Measurements from ENCODE around the gene AATF.

AATF gene

DNA sequence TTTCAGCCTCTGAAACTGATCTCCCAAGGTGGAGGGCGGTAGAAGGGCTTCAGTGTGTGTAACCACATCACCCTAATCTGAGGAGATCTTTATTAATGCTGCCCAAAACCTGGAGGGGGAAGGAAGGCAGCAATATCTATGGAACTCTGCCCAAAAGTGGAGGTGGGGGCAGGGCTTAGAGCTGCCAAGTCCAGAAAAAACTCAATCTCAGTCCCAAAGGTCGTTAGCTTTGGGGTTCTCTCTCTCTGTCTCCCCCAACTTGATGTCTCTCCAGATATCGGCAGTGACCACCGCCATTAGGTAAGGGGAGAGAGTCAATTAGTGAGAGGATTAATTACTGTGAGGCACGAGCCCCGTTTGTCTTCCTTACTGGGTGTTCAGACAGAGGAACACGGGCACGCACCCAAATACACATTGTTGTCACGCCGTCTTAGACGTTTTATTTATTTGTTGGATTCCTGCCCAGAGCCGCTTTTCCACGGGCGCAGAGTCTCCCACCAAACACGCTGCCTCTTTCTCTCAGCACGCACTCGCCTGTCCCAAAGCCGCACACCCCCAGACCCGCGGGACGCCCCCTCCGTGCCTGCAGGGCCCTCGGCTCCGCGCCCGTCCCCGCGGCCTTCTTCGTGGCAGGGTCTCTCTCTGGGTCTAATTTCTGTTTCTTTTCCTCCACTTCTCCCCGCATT is 16.9 kb upstream of the AATF start:
- no peak for DNase-seq

DNA sequence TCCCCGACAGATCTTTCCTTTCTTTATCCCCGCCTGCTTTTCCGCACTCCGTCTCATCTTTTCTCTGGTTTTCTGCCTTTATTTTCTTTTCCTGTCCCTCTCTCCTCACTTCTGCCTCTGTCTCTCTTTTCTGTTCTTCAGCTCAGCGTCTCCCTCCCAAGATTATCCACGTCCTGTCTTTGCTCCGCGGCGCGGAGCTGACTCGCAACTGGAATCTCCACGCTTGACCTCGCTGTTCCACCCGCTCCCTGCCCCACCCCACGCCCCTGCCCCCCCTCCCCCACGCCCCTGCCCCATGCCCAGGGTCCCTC is 16.4 kb upstream of the AATF start:
- no peak for DNase-seq

DNA sequence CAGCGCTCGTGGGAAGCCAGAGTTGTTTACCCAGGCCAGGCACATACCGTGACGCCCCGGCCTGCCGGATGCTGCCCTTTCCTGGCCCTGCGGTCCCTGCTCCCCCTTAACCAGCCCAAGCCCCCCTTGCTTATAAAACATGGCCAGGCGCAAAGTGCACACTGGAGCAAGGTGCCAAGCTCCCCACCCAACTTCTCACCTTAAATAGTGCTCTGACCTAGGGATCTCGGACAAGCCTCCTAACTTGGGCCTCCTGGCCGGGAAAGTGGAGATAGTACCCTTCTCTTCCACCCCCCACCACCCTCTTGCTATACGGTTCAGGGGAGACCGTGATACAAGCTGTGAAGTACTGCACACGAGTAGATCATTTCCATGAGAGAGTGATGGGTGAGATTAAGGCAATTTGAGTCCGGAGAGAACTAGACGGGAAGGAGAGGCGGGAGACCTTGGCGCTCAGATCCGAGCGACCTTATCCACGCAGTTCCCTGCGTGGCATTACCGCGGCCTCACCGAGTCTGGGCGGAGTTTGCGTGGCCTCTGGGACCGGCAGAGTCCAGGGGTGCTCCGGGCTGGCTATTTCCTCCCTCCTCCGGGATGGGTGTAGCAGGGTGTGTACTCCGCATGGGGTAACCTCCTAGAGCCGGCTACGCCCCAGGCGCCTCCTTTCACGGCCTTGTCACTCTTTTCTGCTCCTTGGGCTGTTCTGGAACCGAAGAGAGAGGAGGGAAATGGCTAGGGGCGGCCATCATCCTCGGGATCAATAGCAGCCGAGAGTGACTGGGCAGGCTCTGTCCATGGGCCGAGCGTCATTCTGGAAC is 15.9 kb upstream of the AATF start:
- no peak for DNase-seq

DNA sequence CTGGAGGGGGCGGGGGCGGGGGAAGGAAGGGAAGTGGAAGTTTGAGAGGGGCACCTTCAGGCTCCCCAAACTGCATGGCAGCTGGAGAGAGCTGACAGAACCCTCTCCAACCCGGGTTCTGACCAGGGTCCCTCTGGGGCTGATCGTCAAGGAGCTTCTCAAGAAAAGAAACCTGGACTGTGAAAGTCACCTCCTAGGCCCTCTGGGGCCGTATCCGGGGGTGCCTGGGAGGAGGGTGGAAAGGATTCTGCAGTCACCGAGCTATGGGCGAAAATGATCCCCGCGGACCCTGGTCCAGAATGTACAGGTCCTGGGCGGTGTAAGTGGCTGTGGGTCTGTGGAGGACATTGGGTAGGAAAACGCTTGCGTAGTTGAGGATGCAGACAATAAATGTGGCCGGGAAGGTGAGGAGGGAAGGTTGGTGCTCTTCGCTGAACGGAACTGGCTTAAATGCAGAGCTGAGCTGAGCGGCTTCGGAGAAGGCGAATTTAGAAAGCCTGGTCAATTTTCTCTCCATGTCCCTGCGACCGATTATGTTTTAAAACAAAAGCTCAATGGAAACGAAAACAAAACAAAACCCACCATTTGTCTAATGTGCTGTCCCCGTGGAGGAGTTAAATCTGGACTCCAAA is 15.1 kb upstream of the AATF start:
- no peak for DNase-seq

DNA sequence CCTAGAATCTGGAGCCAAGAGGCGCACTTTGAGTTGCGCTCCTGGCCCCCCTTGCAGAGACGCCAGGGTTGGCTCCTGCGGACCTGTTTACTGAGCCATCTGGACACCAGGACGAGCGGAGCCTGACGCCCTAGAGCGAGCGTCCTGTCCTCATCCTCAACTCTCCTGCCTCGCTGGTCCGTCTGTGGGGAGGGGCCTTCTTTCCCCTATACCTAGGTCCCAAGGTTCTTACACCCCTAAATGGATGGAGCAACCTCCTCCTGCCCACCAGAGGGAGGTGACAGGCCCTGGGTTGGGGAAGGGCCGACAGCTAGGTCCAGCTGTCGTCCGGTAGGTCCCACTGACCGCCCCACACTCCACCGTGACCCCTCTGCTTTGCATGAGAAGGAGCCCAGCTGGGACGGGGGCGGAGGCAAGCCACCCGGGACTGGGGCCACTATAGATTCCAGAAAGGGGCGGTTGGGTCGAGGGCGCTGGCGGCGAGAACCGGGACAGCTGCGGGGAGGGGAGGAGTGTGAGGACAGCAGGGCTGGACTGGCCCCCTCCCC is 14.5 kb upstream of the AATF start:
- DNase-seq, result no peak

DNA sequence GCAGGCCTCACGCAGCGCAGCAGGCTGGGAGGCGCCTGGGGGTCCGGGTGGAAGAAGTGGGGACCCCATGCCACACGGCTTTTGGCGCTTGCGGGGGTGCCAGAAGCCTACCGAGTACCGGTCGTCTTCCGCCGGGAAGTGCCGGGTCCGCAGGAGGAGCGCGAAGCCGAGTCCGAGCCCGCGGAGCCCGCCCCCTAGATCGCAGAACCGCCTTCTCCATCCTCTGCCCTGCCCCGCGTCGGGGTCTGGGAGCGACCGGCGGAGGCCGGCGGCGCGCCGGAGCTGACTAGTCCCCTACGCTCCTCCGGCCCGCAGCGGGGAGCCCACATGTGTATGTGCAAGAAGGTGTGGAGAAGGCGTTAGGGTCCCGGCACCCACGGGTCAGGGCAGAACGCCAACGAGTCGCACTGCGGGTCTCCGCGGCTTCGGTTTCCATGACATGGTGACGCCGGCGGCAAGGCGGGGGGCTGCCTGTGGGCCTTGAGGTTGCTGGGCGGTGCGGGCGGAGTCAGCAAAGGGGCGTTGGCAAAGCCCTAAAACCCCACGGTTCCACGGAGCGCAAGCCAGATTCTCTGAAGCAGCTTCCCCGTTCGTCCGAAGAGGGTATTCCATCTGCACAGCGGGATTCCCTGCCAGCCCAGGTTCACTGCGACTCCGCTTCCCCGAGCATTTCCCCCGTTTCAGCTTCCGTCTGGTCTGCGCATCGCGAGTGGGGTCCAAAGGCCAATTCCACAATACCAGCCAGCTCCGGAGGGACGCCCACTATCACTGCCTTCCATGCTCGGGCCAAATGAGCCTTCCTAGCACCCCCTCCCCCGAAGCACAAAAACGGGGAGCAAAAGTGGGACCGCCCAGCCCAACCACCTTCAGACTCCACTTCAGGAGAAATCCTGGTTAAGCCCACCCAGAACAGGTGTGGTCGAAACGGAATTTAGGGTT is 13.8 kb upstream of the AATF start:
- no peak for DNase-seq

DNA sequence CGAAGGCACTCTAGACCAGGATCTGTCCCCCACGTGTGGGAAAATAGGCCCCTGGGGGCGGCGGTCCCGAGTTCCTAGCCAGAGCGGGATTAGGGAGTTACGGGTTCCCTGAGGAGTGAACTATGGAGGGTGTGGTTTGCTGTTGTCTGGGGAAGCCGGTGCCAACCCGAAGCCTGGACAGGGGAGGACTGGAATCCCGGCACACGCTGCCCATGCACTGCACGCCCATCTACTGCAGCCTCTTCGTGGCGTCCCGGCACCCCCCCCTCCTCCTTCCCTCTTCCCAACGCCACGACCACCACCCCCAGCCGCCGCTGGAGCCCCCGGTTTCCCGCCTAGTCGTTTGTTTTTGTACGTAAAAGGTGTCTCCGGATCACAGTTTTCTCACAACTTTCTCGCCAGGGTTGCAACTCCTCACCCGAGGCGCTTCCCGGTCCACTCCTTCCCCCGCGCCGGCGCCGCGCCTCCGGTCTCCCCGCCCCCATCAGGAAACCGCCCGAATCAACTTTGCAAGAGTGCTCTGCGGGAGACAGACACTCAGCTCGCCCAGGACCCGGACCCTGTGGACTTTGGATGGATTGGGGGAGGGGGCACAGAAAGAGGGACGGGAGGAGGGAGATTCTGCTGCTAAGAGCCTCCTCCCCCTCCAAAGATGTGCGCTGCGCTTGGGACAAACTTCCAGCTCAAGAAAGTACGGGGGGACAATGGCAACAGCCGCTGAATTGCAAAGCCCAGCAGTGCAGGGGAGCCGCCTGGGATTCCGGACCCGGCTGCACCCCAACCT is 12.9 kb upstream of the AATF start:
- DNase-seq, result no peak

DNA sequence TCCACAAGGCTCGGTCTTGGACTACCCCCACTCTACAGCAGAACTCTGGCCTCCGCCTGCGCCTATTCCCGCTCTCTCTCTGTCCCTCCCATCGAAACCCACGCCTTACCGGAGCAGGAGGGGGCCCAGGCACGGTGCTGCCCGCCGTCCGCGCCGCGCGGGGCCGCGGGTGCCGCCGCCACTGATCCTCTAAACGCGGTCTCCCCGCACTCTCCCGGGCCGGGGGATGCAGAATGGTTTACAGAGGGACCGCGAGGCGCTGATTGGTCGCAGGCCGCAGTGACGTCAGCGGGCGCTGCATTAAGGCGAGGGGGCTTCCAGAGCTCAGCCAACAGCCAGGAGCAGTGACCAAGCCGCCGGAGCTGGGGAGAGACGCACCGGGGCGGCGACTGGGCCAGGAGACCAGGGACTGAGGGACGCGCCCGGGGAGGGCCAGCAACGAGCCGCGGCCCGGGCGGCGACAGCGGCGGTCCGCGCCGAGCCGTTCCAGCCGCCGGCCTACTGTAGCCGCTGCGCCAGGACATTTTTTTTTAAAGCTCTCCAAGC is 12.2 kb upstream of the AATF start:
- no peak for DNase-seq

DNA sequence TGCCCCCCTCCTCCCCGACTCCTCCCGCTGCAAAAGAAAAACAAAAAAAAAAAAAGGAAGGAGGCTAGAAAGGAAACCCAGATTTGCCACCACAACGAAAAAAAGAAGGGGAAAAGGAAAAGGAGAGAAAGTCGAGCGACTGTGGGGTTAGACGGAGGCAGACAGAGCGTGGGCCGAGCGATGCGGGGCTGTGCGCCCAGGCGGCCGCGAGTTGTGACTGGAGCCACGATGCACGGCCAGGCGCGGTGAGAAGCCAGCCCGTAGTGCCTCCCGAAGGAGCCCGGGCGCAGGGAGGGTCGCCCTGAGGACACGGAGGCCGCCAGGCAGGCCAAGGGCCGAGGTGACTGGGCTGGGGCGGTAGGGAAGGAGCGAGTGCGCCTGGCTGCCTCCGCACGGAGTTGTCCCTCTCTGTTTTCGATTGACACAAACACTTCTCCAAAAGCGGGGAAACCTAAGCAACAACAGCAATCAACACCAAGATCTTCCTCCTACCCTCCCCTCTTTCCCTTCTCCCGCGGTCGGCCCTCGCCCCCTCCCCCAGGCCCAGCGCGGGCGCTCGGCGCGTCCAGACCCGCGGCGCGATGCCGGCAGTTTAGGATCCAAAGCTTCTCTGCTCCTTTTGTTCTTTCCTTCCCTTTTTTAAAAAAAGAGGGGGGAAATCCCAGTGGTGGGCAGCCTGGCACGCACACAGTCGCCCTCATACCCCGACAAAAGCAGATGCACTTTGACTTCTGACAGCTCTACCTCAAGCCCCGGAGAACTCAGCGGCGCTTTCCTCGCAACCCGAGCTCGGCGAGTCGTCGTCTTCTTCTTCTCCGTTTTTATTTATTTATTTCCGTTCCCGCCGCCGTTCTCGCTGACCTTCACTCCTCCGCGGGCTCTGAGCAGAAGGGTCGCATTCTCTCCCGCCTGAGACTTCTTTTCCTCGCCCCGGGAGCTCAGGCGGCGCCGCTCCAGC is 11.5 kb upstream of the AATF start, which contains the start of gene LHX1:
LHX1 (plus strand) TSS at position 475 of the 958 bp plus-strand sequence. CDS start 723 bp downstream, outside the sequence.
- no peak for DNase-seq

DNA sequence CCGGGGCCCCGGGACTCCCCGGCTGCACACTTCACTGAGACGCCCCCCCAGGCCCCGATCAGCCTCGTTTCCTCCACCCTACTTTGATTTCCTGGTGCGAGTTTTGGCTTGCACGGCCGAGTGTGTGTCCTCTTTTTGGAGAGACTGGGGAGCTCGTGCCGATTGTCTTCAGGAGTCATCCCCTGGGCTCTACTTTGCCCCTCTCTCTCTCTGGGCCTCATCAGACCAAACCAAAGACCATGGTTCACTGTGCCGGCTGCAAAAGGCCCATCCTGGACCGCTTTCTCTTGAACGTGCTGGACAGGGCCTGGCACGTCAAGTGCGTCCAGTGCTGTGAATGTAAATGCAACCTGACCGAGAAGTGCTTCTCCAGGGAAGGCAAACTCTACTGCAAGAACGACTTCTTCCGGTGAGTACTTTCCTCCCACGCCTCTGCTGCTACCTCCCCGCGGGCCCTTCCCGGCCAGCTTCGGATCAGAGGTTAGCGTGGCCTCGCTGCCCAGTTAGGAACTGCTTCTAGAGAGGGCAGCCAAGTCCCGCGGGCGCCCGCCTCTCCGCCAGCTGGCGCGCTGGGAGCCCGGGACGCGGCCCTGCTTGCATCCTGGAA is 10.7 kb upstream of the AATF start:
- DNase-seq, result no peak

DNA sequence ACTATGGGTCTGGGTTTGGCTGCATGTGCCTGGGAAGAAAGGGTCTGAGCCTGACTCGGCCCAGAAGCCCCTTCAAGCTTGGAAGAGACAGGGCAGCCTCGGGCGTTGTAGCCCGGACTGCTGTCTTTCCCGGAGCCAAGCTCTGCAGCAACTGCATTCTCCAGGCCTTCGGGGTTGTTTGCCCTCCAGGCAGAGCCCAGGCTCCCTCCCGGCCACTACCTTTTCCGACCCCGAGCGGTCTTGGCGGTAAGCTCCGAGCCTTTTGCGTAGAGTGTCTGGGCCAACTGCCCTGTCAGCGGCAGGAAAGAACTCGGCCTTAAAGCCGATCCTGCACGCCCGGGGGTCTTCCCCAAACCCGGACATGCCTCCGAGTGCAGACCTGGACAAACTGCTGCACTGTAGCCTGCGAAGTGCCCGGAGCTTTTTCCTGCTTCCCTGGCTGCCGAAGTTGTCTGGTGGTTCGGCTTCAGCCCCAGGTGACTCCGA is 10.1 kb upstream of the AATF start:
- no peak for DNase-seq

DNA sequence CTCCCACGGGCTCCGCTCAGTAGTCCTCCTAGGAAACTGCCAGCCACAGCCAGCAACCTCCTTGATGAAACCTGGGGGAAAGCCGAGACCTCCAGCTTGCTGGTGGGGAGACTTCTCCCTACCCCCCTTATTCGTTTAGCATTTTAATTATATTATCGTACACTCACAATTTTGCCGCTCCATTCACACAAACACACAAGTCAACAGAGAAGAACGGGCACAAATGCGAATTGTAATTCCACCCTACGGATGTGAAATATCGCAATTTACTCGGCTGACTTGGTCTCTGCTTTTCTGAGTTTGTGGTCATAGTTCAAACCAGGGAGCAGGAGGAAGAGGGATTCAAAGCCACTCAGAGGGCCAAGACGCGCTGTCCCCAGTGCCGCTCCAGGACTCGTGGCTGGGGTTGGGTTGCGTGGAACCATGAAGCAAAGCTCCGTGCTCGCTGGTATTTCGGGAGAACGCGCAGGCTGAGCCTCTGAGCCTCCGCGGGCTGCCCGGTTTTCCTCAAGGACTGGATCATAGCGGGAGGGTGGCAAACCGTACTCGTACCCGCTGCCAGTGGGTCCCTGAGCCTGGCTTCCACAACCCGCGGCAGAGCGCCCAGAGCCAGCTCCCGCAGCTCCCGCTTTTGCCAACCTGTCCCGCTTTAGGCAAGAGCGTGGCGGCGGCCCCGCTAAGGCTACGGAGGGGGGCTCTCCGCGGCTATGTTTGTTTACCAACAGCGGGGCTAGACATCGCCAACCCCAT is 9.5 kb upstream of the AATF start:
- no peak for DNase-seq

DNA sequence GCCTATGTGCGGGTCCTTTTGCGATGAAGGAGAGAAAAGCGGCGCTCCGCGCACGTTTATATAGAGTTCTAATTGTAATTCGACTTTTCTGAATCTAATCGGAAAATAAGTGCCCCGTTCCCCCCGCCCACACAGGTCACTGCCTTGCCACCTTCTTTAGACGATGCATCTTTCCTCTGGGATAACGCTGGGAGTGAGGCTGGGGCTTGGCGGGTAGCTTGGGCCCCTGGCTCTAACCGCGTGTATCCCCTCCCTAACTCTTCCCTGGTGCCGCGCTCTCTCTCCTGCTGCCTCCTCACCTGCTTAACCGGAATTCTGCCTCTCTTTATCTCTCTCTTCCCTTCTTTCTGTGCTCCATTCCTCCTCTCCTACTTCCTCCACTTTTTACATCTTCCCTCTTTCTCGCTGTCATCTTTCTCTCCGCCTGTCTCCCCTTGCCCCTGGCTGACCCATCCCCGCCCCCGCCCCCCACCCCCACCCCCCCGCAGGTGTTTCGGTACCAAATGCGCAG is 8.9 kb upstream of the AATF start:
- no peak for DNase-seq

DNA sequence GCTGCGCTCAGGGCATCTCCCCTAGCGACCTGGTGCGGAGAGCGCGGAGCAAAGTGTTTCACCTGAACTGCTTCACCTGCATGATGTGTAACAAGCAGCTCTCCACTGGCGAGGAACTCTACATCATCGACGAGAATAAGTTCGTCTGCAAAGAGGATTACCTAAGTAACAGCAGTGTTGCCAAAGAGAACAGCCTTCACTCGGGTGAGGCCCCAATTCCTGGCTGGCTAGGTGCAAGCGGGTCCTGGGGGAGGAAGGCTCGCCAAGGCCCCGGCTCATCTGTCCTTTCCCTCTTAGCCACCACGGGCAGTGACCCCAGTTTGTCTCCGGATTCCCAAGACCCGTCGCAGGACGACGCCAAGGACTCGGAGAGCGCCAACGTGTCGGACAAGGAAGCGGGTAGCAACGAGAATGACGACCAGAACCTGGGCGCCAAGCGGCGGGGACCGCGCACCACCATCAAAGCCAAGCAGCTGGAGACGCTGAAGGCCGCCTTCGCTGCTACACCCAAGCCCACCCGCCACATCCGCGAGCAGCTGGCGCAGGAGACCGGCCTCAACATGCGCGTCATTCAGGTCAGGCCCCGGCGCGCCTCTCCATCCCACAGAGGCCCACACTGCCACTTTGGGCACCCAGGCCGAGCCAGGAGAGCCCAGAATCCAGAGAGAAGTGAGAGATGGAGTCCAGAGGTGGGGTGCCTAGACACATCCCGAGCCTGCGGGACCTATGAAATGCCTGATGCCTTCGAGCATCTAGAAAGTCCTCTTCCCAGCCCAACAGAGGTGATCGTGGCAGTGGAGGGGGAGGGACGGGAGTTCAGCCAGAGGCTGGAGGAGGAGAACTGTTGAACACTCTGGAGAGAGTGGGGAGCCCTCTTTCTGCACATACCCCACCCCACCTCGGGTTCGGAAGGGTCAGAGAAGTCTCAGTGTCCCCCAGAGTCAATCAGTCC is 8.2 kb upstream of the AATF start:
- no peak for DNase-seq

DNA sequence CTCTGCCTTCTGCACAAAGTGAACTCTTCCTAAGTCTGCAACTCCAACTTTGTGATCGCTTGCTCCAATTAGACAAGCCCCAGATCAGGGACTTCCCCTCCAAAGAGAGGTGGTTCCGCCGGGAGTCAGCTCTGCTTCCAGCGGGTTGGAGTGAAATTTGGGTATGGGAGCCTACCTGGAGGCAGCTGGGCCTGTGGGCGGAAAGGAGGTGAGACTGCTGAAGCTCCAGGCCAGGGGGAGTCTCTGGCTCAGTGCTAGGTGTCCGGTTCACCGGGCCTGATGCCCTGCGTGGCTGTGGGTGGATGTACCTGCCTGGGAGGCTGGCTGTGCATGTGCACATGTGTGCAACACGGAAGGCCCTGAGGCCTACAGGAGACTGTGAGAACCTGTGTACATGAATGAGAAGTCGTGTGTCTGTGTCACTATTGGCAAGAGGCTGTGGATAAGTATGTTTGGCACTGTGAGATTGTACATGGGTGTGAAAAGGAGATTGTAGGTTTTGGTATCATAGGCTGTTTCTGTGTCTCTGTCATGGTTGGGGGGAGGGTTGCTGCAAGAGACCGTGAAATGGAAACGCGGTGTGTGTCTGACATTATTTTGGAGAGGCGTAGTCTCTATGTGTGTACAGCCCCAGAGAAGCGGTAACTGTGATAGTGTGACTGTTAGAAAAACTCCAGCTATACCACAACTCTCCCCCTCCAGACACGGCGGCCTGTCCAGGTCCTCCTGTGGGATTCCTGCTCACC is 7.3 kb upstream of the AATF start:
- DNase-seq, result no peak

DNA sequence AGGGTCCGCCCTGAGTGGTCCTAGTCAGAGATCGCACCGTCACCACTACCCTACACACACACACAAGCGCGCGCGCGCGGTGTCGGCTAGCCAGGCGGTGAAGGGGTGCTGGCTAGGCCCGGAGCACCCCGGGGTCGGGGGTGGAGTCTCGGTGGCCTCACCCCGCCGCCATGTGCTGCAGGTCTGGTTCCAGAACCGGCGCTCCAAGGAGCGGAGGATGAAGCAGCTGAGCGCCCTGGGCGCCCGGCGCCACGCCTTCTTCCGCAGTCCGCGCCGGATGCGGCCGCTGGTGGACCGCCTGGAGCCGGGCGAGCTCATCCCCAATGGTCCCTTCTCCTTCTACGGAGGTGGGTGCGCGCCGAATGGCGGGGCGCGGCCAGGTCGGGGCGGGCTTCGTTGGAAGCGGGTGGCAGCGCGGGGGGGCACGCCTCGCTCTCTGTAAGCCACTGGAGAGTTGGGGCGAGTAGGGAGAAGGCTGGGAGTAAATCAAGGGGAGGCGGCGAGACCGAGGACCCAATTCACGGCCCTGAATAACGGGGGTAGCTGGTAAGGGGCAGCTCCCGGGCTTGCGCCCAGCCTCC is 6.6 kb upstream of the AATF start:
- DNase-seq, result no peak

All from CD4-positive, alpha-beta T cell treated with Interleukin-12 subunit alpha and Interleukin-12 subunit beta, for 1 hour (primary cell).